ENCODE data around the gene S100A5.
"Not testable (repeated sequence)": the region's sequence is repeated elsewhere in the genome, so short reads cannot be mapped to it uniquely, and the experiment has no call there.

The S100A5 gene

DNA sequence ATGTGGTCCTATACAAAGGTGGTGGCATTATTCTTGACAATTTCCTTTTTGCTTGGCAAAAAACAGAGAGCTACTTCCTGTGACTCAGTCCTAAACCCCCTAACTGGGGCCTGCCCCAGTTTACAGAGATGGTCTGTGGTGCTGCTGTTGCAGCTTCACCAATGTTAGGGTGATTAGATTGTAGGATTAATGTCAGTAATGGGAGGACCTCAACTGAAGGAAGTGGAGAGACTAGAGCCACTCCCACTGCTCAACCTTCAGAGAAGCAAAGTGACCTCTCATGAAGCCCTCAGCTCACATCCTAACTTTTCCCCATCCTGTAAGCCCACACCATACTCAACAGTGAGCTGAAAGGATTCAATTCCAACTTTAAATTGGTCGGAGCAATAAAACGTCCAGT, 8.6 kb downstream of the S100A5 start:
- no peak for DNase-seq

DNA sequence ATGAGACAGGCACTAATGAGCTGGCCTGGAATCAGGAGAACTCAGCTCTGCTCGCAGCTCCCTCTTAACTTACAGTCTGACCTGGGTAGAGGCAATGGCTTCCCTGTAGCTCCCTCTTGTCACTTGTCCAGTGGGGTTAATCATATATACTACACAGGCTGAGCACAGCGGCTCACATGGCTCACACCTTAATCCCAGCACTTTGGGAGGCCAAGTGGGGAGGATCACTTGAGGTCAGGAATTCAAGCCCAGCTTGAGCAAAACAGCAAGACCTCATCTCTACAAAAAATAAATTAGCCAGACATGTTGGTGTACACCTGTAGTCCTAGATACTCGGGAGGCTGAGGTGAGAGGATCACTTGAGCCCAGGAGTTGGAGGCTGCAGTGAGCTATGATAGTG, 9.1 kb downstream of the S100A5 start:
- DNase-seq = no peak

DNA sequence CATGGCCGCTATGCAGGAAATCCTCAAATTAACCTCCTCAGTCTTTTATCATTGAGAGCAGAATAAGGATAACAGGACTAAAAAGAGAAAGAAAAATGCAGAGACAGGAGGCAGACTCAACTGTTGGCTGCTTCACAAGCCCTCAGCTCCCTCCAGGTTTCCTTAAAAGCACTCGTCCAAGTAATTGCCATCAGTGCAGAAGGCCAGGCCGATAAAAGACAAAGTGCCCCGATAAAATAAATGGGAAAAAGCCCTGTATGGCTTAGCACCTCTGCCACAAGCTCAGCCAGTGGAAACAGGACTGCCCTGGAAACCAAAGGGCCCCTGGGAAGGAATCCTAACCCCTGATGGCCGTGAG, 13.1 kb downstream of the S100A5 start:
- no peak for DNase-seq

DNA sequence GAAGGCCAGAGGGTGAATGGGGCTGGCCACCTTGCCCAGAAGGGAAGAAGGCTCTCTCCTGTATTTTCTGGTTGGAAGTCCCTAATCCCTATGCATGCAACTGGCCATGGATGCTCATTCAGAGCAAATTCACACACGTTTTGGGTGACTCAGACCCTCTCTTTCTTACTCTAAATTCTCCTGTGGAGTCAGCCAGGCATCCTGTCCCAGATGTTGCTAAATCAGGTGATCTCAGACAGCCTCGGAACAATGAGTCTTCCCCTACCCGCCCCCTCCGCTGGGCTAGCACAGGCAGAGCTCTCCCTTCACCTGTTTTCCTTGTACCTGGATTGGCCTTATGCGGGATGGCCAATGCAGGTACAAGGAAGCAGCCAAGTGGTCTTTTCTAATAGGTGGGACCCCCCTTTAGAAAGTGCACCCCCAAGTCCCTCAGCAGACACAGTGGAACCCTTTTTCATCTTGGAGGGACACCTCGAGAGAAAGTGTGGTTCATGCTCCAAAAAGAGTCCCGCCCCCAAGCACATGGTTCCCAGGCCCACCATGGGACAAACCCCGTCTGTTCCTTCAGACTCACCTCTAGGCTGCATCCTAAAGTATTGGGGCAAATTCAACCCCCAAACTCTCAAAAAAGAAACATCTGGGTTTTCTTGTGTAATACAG, 13.6 kb downstream of the S100A5 start:
- no peak for DNase-seq

DNA sequence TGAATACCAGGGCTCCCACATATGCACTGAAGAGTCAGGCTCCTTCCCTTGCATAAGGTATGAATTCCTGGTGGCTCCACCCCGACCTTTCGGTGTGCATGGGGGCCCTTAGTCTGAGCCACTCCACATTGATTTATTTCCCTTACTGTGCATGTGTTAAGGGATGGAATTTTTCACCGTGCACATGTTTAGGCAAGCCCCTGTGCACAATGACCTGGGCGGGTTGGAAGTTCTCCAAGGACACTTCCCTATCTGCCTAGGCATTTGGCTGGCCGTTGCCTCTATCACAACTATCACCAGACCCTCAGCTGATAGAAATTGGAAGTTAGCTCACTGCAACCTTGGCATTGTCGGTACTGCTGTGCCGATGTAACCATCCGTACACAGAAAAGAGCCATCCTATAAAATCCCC, 14.6 kb downstream of the S100A5 start:
- peak in 1 of 2 donors; percentile 66 for DNase-seq

DNA sequence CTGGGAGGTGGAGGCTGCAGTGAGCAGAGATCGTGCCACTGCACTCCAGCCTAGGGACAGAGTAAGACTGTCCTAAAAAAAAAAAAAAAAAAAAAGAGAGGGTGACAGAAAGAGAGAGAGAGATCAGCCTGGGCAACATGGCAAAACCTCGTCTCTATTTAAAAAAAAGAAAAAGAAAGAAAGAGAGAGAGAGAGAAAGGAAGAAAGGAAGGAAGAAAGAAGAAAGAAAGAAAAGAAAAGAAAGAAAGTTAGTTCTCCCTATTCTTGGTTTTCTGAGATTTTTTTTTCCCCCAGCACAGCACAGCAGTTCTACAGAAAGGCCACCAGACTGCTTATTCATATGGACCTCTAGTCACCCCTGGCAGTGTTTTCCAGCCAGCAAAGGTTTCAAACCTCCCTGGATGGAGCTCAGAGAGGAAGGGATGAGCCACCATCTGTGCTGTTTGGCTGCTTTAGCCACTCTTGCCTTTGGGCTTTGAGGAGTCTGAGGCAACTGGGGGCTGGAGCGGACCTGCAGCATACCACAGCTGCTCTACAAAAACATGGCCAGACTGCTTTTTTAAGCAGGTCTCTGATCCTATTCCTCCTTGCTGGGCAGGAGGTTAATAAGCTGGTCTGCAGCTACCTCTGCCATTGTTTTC, 15.5 kb downstream of the S100A5 start:
- no peak for DNase-seq

DNA sequence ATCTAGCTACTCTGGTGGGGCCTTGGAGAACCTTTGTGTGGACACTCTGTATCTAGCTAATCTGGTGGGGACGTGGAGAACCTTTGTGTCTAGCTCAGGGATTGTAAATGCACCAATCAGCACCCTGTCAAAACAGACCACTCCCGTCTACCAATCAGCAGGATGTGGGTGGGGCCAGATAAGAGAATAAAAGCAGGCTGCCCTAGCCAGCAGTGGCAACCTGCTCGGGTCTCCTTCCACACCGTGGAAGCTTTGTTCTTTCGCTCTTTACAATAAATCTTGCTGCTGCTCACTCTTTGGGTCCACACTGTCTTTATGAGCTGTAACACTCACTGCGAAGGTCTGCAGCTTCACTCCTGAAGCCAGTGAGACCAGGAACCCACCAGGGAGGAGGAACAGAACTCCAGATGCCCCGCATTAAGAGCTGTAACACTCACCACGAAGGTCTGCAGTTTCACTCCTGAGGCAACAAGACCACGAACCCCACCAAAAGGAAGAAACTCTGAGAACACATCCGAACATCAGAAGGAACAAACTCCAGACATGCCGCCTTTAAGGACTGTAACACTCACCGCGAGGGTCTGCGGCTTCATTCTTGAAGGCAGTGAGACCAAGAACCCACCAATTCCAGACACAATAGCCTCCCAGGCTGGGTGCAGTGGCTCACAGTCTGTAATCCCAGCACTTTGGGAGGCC, 18.2 kb downstream of the S100A5 start:
- not testable (repeated sequence) for DNase-seq

DNA sequence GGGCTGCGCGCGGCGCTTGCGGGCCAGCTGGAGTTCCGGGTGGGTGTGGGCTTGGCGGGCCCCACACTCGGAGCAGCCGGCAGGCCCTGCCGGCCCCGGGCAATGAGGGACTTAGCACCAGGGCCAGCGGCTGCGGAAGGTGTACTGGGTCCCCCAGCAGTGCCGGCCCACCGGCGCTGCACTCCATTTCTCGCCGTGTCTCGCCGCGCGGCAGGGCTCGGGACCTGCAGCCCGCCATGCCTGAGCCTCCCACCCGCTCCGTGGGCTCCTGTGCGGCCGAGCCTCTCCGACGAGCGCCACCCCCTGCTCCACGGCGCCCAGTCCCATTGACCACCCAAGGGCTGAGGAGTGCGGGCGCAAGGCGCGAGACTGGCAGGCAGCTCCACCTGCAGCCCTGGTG, 18.9 kb downstream of the S100A5 start:
- not testable (repeated sequence) for DNase-seq

DNA sequence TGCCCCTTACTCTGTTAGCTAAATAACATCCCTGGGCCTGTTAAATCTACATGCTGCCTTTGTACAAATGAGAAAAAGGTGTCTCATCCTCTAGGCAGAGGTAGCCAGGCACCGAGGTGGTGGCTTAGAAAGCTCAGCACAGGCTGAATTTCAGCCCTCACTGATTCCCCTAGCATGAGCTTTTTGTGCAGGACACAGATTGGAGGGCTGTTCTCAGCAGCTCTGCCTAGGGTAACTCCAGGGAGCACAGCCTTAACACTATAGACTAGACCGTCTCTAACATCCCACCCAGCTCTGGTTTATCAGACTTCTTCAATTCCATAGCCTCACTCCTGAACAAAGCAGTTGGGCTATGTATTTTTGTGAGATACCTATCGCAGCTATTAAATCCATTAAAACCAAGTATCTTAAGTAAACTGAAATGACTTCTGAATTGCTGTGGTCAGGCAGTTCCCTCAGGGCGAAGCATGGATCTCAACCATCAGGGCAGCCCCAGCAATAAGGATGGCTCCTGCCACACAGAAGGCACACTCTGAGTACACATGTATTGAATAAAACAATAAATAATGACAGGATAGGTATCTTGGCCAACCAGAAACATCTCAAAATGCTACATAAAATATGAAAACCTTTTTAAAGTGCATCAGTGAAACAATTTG, 19.8 kb downstream of the S100A5 start:
- DNase-seq = no peak

DNA sequence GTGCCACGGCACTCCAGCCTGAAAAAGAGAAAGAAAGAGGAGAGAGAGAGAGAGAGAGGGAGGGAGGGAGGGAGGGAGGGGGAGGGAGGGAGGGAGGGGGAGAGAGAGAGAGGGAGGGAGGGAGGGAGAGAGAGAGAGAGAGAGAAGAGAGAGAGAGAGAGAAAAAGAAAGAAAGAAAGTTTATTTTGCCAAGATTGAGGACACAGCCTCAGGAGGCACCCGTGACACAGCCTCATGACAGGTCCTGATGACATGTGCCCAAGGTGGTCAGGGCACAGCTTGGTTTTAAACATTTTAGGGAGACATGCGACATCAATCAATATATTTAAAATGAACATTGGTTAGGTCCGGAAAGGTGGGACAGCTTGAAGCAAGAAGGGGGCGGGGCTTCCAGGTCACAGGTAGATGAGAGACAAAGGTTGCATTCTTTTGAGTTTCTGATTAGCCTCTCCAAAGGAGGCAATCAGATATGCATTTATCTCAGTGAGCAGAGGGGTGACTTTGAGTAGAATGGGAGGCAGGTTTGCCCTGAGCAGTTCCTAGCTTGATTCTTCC, 20.5 kb downstream of the S100A5 start:
- DNase-seq = not testable (repeated sequence)

DNA sequence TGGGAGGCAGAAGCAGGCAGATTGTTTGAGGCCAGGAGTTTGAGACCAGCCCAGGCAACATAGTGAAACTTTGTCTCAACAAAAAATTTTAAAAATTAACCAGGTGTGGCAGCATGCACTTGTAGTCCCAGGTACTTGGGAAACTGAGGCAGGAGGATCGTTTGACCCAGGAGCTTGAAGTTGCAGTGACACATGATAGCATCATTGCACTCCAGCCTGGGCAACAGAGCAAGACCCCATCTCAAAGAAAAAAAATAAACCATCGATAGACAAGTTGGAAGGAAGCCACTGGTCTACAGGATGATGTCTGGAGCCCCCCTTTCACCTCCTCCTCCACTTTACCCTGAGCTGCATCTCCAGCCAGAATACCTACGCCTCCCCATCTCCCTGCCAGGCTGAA, 21.5 kb downstream of the S100A5 start:
- no peak for DNase-seq

DNA sequence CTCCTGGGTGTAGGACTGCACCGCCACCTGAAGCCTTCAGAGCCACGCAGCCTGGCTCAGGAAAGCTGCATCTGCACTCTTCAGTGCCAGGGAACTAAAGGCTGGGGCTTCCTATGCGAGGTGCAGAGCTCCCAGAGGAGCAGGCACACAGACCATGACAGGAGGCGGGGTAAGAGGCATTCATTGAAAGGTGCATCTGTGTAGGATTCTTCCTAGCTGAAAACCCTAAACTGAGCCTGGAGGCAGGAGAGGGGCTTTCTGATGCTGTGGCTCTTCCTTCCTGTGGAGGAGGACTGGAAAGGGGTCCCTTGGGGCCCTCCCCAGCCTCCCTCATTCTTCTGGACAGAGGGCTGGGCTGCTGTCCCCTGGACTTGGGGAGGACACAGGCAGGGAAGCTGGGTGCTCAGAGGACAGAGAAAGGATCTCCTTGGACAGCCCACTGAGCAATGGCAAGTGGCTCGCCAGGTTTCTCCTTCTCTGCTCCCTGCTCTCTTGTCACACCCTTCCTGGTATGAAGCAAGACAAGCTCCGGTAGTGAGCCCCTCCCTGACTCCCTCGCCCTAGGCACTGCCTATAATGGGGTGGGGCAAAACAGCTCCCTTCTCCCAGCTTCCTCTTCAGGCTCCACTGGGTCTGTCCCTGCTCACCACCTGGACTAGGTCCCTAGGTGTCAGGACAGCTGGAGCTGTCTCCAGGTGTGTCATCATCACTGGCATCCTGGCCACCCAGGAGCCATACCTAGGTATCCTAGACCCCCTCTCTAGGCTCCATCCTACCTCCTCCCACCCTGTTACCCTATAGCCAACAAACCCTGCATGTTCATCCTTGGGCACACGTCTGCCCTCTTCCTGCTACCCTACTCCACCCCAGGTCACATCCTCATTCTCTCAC, 25.0 kb downstream of the S100A5 start:
- no peak for DNase-seq

DNA sequence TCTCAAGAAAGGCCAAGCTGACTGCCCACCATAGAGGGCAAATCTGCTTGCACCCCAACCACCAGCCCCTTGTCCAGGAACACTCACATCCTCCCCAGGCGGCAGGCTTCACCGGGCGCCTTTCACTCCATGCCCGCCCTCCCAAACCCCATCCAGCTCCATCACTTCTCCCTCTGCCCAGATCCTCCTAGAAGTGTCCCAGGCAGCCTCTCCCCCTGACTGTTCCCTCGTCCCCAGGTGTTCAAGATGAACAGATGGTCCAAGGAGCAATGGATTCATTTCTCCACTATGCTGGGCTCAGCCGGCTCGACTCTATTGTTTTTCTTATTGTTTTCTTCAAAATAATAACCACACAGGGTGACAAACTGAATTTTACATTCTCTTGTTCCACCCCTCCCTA, 27.1 kb downstream of the S100A5 start:
- no peak for DNase-seq

DNA sequence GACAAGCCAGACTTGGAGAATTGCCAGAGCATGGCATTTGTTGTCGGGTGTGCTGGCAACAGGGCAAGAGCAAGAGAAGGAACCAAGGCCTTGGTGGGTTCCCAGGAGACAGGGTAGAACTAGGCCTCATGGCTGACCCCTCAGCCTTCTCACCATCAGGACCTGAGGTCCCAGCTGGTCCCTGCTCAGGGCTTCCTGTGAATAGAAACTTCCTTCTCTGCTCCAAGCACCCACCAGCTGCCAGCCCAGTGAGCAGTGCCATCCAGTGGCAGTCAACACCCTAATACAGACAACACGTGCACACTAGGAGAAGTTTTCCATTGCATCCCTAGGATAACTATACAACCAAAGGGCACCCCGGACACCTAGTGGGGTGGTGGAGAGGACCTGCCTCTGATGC, 27.7 kb downstream of the S100A5 start:
- DNase-seq = no peak

DNA sequence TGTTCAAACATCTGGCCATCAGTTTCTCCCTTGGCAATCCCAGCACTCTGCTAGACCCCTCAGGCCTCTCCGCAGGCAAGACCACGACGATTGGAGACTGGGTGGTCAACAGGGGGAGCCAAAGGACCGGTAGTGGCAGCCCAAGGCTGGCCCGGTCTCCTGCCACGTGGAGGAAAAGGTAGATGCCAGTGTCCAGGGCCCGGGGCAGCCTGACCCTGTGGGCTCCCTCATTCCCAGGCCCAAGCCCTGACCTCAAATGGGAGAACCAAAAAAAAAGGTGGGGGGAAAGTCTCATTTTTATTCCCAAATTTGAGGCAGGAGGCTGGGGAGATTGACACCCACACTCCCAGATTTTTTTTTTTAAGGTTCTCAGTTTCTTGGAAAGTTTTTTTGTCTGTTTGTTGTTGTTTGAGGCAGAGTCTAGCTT, 29.7 kb downstream of the S100A5 start:
- peak; percentile 47 to 81 for DNase-seq

DNA sequence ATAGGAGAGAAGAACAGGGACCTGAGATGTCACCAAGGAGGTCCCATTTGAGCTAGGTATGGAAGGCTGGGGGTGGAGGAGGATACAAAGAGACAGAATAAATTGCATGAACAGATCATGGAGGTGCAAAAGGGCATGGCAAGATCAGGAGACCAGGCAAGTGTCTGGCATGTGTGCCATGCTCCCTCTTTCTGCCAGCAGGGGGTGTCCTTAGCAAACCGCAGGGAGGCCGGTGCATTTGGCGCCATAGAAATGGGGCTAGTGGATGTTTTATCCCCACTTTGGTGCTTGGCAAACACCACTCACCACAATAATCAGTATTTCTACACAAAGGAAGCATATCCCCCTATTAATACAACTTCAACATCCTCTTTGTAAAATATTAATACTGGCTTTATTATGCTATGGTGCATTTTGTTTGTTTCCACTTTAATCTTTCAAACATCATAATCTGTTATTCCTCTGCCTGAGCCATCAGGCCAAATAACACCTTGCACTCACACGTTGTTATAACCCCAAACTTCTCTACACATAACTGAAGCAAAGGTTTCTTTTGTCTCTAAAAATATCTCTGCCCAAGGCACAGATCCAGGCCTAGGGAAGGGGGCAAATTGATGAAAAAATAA, 30.9 kb downstream of the S100A5 start:
- peak in 1 of 2 donors; percentile 71 for DNase-seq

DNA sequence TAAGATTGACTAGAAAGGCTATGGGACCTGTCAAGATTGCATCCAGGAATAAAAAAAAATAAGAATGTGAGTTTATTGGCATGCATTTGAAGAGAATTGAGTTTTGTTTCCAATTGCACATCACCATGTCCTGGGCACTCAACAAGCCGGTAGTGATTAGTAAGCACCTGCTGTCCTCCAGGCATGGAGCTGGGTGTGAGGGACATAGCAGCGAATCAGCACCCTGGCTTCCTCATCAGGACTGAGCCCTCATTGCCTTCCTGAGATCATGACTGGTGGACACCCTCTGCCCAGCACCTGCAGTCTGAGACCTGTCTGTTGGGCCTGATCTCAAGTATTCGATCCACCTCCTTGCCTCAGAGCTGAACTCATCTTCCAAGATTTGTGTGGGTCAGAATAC, 31.7 kb downstream of the S100A5 start:
- no peak for DNase-seq

DNA sequence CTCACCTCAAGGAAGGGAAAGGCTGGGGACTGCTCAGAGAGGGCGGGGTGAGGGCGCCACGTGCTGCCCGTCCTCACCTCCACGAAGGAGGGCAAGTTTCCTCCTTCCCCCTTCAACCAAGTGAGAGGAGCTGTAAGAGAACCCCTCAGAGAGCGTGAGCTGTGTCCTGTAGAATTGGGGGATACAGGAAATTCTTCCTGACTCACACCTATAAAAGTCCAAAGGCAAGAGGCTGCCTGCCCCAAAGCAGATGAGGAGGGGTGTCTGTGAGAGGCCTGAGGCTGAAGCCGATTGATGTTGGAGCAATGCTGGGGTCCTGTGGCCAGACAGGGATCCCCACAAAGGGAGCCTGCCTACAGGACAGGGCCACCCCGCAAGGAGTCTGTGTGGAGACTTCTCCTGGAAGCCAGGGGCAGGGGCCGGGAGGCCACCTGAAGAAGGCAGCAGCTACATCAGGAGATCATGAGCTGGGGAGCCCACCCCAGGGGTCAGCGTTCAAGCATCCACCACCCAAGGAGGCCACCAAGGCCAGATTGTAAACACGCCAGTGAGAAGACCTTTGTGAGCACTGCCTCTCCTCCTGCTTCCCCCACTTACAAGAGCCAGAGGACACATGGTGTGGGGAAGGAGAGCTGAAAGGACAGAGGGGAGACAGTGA, 32.7 kb downstream of the S100A5 start:
- no peak for DNase-seq

DNA sequence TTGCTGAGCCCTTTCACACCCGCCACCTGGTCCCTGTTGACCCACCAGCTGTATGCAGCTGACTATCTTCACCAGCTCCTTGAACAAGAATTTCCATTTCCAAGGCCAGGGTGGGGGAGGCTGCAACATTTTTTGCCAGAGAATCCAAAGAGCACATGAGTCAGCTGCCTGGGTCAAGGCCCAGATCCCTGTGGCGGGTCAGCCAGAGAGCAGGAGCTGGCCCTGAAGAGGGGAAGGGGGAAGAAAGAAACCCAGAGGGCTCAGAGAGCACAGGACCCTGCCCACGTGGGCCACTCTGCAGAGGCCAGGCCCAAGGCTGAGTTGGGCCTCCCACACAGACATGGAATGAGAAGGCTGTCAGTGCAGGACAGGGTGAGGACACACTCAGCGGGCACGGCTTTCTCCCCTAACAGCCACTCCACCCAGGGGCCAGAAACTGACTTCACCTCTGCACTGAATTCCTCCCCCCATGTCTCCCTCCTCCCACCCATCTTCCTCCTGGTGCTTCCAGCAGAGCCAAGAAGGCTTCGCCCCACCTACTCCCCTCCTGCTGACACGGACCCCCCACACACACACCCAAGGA, 33.8 kb downstream of the S100A5 start:
- no peak for DNase-seq

DNA sequence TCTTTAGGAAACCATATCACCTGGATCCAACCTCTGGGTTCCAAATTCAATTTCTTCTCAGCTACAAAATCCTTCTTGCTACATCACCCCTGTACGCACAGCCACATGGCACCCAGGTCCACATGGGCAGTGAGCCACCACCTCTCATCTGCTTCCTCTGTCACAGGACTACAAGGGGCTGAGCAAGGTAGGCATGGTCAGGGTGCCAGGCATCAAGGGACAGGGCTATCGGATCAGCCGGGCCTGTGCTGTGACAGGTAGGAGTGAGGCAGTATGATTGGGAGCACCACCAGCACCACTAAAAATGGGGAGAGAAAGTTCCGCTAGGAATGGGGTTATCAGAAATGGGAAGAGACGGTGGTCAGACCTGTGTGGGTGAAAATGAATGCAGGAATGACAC, 34.3 kb downstream of the S100A5 start:
- no peak for DNase-seq

DNA sequence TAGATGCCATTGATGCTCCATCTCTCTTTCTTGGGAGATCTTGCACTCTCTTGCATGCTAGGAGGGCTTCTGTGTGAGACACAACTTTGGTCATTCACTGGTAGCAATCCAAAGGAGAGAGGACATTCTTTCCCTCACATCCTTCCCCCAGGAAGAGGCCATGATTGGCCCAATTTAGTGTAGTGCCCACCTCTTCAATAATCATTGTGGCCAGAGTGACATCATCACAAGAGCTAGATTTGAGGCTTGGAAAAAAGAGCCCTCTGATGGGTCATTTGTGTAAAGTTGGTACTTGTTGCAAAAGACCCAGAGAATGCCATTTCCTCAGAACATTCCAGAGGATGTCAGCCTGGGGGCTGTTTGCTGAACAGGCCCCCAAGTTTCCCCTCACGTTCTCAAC, 35.2 kb downstream of the S100A5 start:
- DNase-seq = no peak

Data from inflammatory macrophage treated with lipopolysaccharide for 1 hour (primary cell).